DOHH2 (cell line): Measurements from ENCODE around the gene POM121C.
"Not testable (repeated sequence)": the region's sequence is repeated elsewhere in the genome, so short reads cannot be mapped to it uniquely, and the experiment has no call there.

Experiments used
- H3F3A ChIP-seq: fragments of 200-600 bp; sonication (generic), shearing (Covaris generic); 2 replicates; pipeline ENCODE4 v1.6.0; 2016; ENCODE audit warnings: antibody characterized with exemption, mild to moderate bottlenecking; ENCODE audit not compliant: control insufficient read depth, insufficient read depth
- H3K27ac ChIP-seq: fragments of 200-600 bp; sonication (generic); 2 replicates; pipeline ENCODE4 v1.5.1; 2014; ENCODE audit warnings: low read depth, mild to moderate bottlenecking, low read length, moderate library complexity
- H3K27me3 ChIP-seq: fragments of 200-600 bp; sonication (generic); 2 replicates; pipeline ENCODE4 v1.6.1; 2014; ENCODE audit warnings: mild to moderate bottlenecking, low read length, mixed read lengths; ENCODE audit not compliant: control insufficient read depth
- H3K36me3 ChIP-seq: fragments of 200-600 bp; sonication (generic); 2 replicates; pipeline ENCODE4 v1.6.1; 2014; ENCODE audit warnings: mild to moderate bottlenecking, low read length, moderate library complexity, mixed read lengths; ENCODE audit not compliant: control insufficient read depth
- H3K4me1 ChIP-seq: fragments of 200-600 bp; sonication (generic); 2 replicates; pipeline ENCODE4 v1.6.1; 2014; ENCODE audit warnings: mild to moderate bottlenecking, low read length, mixed read lengths; ENCODE audit not compliant: control insufficient read depth
- H3K4me2 ChIP-seq: fragments of 200-600 bp; sonication (generic); 2 replicates; pipeline ENCODE4 v1.6.0; 2014; ENCODE audit warnings: mild to moderate bottlenecking, low read length, moderate library complexity
- H3K4me3 ChIP-seq: fragments of 200-600 bp; sonication (generic); 2 replicates; pipeline ENCODE4 v1.5.1; 2014; ENCODE audit warnings: mild to moderate bottlenecking, low read length, mixed read lengths
- H3K79me2 ChIP-seq: fragments of 200-600 bp; sonication (generic); 2 replicates; pipeline ENCODE4 v1.6.1; 2014; ENCODE audit warnings: mild to moderate bottlenecking, low read length, mixed read lengths; ENCODE audit not compliant: control insufficient read depth
- H3K9me2 ChIP-seq: fragments of 200-600 bp; sonication (generic); replicated peaks from 2 replicates; pipeline ENCODE4 v1.6.1; 2014; ENCODE audit warnings: mild to moderate bottlenecking, low read length, mixed read lengths; ENCODE audit not compliant: control insufficient read depth
- H3K9me3 ChIP-seq: fragments of 200-600 bp; sonication (generic); 2 replicates; pipeline ENCODE4 v1.6.1; 2014; ENCODE audit warnings: antibody characterized with exemption, low read length, mixed read lengths; ENCODE audit not compliant: control insufficient read depth, insufficient read depth
- H4K20me1 ChIP-seq: fragments of 200-600 bp; sonication (generic); 2 replicates; pipeline ENCODE4 v1.6.0; 2014; ENCODE audit warnings: low read depth, mild to moderate bottlenecking, antibody characterized with exemption, low read length, moderate library complexity; ENCODE audit not compliant: control insufficient read depth, insufficient read depth

POM121C gene

DNA sequence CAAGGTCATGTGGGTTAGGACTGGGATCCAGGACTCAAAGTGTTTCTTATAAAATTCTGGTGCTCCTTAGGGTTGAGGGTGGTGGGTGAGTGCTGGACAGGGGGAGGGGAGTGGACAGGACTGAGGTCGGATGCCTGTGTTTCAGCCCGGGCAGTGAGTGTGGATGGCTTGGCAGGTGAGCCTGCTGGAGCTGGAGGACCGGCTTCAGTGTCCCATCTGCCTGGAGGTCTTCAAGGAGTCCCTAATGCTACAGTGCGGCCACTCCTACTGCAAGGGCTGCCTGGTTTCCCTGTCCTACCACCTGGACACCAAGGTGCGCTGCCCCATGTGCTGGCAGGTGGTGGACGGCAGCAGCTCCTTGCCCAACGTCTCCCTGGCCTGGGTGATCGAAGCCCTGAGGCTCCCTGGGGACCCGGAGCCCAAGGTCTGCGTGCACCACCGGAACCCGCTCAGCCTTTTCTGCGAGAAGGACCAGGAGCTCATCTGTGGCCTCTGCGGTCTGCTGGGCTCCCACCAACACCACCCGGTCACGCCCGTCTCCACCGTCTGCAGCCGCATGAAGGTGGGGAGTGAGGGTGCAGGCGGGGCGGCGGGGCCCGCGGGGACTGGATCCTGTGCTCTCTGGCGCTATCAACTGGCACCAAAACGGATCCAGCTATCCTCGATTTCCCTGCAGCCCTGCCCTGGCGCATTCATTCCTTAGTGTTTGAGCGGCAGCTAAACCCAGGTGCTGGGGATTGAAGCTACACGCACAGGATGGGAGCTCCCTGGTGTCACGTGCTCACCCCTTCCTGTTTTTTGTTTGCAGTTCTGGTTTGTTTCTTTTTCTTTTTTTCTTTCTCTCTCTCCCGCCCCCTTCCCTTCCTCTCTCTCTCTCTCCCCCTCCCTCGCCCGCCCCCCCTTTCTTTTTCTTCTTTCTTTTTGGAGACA lies 87.1 kb downstream of the POM121C start:
- H4K20me1 ChIP-seq, H3K27ac ChIP-seq, H3K27me3 ChIP-seq, H3F3A ChIP-seq, H3K36me3 ChIP-seq, H3K9me2 ChIP-seq, H3K79me2 ChIP-seq, H3K4me1 ChIP-seq, H3K9me3 ChIP-seq, H3K4me2 ChIP-seq, H3K4me3 ChIP-seq: not testable (repeated sequence)

GRCh38 chr7:75397865-75398264 lies 88.2 kb downstream of the POM121C start:
- H3K36me3 ChIP-seq, H3K4me2 ChIP-seq, H3K79me2 ChIP-seq, H3K4me1 ChIP-seq, H3K27ac ChIP-seq, H4K20me1 ChIP-seq, H3K9me3 ChIP-seq, H3K27me3 ChIP-seq, H3K4me3 ChIP-seq, H3F3A ChIP-seq, H3K9me2 ChIP-seq: not testable (repeated sequence)

DNA sequence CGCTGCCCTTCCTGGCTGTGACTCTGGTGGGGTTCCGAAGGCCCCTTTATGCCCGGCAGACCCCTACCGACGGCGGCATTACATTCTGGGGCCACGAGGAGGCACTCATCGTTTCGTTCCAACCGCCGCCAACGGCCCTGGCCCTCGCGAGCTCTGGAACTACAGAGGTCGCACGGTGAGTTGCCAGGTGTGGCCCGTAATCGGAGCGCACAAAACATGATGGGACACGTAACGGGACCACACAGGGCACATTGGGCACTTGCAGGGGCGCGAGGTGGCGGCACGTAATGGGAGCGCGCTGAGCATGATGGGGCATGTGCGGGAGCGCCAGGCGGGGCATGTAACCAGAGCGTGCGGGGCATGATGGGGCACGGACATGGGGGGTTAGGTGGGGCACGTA lies 90.8 kb downstream of the POM121C start, which contains the start of gene TRIM73:
Gene TRIM73, plus strand, starts transcription at position 301 of the 400 bp plus-strand sequence. CDS start 3,305 bp downstream, outside the sequence.
- H3K27me3 ChIP-seq, H3K4me2 ChIP-seq, H3K9me2 ChIP-seq, H3K4me3 ChIP-seq, H4K20me1 ChIP-seq, H3K79me2 ChIP-seq, H3K27ac ChIP-seq, H3K9me3 ChIP-seq, H3K36me3 ChIP-seq, H3K4me1 ChIP-seq, H3F3A ChIP-seq: not testable (repeated sequence)

- H3K9me2 ChIP-seq, H3K9me3 ChIP-seq, H3K36me3 ChIP-seq, H3K4me2 ChIP-seq, H3F3A ChIP-seq, H3K27ac ChIP-seq, H3K4me1 ChIP-seq, H3K79me2 ChIP-seq, H3K4me3 ChIP-seq, H3K27me3 ChIP-seq, H4K20me1 ChIP-seq: not testable (repeated sequence)
Measured at GRCh38 chr7:75393194-75393593, 92.9 kb downstream of the POM121C start.

- H3K79me2 ChIP-seq, H3K4me2 ChIP-seq, H3K4me1 ChIP-seq, H3K9me2 ChIP-seq, H3K9me3 ChIP-seq, H3K36me3 ChIP-seq, H4K20me1 ChIP-seq, H3K4me3 ChIP-seq, H3K27ac ChIP-seq, H3K27me3 ChIP-seq, H3F3A ChIP-seq: not testable (repeated sequence)
Measured at GRCh38 chr7:75374519-75375317, 111.4 kb downstream of the POM121C start.

- not testable (repeated sequence) for H3K36me3 ChIP-seq, H3K4me1 ChIP-seq, H3K9me3 ChIP-seq, H3K9me2 ChIP-seq, H4K20me1 ChIP-seq, H3K4me2 ChIP-seq, H3K27ac ChIP-seq, H3K4me3 ChIP-seq, H3K27me3 ChIP-seq, H3F3A ChIP-seq, H3K79me2 ChIP-seq
Measured at GRCh38 chr7:75374144-75374518, 112.0 kb downstream of the POM121C start.

GRCh38 chr7:75367313-75367712 lies 118.8 kb downstream of the POM121C start:
- not testable (repeated sequence) for H3K36me3 ChIP-seq, H3K4me2 ChIP-seq, H3K27me3 ChIP-seq, H3F3A ChIP-seq, H3K9me3 ChIP-seq, H3K4me3 ChIP-seq, H3K4me1 ChIP-seq, H3K9me2 ChIP-seq, H4K20me1 ChIP-seq, H3K27ac ChIP-seq, H3K79me2 ChIP-seq
